CD4-positive, alpha-beta T cell treated with Interferon gamma for 1 hour (primary cell): Measurements from ENCODE around the gene EPHA2.

Experiments
- DNase-seq: peaks from one replicate; pipeline ENCODE4 v3.0.0-alpha.2; 2020

The EPHA2 gene

GRCh38 chr1:16149146-16149545 lies 6.7 kb downstream of the EPHA2 start:
- no peak for DNase-seq

- DNase-seq: no peak
Observed at GRCh38 chr1:16148329-16149092, 7.4 kb downstream of the EPHA2 start.

DNA sequence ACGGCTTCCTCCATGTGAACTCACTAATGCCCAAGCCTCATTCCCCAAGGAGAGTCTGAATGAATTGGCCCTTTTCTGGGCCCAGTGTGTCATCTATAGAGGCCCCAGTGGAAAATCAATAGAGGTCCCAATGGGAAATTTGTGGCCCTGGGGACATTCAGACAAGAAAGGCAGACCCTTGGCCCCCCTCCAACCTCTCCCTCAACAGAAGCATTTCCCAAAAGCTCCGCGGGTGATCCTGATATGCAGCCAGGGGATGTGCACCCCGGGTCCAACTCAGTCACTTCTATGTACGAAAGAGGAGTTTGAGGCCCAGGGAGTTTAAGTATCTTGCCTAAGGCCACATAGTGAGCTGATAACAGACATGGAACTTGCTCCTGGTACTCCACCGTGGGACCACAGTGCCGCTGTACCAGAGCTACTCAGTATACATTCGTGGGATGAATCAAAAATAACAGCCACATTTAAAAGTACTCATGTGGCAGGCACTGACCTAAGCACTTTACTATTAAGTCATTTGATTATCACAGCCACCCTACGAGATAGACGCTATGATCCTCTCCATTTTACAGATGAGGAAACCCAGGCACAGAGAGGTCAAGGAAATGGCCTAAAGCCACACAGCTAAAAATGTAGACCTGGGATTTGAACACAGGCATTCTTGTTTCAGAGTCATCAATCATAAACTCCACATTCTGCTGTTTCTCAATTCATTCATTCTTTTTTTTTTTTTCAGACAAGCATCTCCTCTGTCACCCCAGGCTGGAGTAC lies 8.5 kb downstream of the EPHA2 start:
- no peak for DNase-seq

GRCh38 chr1:16146279-16147155 lies 9.4 kb downstream of the EPHA2 start:
- no peak for DNase-seq

DNA sequence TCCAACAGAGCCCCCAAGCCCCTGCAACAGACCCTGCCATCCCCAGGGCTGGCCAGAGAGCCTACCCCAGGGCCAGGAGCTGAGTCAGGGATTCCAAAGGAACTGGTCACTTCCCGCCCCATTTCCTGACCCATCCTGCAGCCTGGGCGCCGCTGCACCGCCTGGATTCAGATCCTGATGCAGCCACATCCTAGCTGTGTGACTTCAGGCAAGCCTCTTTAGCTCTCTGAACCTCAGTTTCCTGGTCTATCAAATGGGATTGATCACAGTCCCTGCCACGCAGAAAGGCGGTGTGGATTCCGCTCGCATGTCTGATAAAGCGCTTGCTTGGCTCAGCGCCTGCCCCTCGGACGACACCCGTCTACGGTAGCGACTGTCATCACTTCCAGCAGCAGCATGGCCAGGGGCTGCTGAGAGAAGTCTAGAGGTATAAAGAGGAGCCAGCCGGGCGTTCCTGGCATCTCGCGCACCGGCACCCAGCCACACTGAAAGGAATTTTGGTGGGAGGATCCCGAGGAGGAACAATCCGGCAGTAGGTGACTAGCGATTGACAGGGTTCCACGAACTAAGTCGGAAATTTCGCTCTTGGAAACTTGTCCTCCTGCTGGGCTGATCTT lies 10.1 kb downstream of the EPHA2 start:
- no peak for DNase-seq

DNA sequence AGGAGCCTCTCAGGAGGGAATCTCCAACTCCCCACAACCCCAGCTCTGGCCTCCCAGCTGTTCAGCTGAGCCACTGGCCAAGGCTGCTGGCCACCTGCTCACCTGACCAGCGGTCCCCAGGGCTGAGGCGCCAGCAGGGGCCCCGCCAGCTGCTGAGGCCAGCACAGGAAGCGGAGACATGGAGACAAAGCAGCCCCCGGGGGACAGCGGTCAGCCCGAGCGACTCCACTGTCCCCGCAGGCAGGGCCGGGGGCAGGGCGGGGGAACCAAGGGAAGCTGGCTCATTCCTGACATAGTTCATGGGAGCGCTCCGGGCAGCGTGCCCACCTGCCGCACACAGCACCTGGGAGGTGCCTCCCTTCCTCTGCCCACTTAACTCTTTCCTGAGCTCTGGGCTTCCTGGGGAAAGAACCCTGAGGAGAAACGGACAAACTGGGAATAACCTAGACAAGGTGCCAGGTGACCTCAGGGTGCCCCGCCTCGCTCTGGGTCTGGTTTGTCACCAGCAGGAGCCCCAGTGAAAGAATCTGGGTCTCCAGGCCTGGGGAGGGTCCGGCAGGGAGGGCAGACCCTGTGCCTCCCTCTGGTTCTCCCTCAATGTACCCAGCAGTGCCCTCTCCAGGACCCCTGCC lies 10.7 kb downstream of the EPHA2 start:
- no peak for DNase-seq

DNA sequence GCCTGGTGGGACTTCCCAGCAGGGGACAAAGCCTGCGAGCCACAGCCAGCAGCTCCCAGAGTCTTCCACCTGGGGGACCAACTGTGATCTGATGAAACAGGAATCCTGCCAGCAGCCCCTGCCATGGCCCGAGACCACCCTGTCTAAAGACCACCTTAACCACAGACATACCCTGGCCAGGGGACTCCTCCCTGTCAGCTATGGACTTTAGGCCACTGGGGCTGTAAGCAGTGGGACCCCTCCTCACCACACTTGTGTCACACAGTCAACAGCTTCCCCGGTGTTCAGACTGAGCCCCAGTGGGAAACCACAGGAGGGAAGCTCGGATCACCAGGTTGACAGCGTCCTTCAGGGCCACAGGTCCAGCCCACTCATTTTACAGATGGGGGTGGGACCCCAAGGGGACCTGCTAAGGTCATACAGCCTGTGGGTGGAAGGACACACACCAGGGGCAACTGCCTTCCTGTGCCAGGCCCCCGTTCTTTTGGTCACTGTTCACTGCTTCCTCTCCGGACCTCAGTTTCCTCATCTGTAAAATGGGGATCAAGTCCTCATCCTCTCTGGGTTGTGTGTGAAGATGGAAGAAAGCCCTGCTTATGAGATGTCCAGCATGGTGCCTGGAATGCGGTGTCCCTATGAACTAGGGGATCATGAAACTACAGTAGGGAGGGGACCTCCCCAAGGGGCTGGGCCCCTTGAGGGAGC lies 11.4 kb downstream of the EPHA2 start:
- DNase-seq: no peak

DNA sequence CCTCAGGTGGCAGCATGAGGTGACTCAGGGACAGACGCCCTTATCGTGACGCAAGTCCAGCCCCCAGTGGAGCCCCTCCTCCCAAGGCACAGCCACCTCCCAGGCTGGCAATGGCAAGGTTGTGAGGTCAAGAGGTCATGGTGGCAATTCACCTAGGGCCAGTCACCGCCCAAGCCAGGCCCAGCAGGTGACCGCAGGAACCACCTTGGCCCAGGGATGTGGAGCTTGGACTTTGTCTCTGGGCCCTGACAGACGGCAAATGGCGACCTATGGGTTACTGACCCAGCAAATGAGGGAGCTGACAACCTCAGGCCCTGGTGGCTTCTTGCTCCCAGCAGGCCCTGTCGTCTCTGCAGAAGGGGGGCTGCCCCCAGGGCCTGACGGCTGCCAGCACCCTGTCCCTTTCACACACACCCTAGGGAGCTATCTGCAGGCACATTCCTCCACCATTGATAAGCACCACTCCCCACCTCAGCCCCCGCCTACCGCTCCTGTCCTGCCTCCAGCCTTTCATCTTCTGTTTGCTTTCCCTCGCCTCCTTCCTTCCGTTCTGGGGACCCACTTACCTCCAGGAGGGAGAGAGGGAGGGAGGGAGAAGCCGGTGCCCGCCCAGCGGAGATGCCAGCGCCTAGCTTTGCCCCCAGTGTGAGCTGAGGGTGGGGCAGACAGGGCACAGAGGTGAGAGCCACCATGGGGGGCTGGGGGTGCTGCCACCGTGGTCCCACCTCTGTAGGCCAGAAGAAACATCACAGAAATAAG lies 12.1 kb downstream of the EPHA2 start:
- no peak for DNase-seq

DNA sequence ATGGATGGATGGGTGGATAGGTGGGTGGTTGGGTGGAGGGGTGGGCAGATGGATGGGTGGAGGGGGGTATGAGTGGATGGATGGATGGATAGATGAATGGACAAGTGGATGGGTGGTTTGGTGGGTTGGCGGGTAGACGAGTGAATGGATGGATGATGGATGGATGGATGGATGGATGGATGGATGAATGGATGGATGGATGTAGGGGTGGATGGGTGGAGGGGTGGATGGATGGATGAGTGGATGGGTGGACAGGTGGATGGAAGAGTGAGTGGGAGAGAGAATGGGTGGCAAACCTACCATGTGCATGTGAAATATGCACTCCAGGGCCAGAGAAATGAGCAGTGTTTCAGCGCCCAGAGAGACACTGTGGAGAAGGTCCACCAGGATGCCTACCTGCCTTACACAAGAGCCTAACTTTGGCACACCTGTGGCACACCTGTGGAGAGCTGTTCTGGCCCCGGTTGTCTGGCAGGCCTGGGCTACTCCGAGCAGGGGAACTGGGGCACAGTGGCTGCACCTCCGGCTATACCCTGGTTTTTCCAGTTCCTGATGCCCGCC lies 12.8 kb downstream of the EPHA2 start:
- DNase-seq: no peak

- DNase-seq: no peak
Observed at GRCh38 chr1:16142383-16142995, 13.4 kb downstream of the EPHA2 start.

DNA sequence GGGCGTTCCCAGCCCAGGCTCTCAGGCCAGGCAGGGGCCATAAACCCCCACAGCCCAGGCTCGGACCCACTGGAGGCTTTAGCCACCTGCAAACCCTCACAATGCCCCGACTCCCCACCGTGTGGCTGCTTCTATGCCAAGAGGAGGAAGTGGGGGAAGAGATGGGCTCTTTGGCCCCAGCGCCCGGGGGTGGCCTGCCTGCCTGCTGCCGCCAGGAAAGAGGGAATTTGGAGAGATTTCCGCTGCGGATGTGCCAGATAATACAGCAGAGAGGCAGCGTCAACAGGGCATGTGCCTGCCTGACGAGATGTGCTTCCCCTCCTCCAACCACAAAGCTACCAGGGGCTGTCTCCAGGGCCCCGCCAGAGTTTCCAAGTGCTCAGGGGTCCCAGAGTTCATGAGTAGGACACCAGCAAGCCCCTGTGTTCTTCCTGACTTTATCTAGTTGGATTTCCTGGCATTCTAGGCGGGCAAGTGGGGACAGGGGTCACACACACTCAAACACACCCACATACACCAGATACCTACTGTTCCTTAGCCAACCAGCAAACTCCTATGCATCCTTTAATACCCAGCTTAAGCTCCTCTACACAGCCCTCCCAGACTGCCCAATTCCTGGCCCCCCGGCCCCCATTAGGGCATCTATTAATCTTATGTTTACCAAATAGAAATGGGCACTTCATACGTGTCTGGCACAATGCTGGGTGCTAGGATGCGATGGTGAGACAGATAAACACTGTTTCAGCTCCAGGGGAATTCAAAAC lies 14.1 kb downstream of the EPHA2 start:
- no peak for DNase-seq

- no peak for DNase-seq
Observed at GRCh38 chr1:16140068-16140596, 15.7 kb downstream of the EPHA2 start.

GRCh38 chr1:16139473-16139962 lies 16.4 kb downstream of the EPHA2 start:
- no peak for DNase-seq

DNA sequence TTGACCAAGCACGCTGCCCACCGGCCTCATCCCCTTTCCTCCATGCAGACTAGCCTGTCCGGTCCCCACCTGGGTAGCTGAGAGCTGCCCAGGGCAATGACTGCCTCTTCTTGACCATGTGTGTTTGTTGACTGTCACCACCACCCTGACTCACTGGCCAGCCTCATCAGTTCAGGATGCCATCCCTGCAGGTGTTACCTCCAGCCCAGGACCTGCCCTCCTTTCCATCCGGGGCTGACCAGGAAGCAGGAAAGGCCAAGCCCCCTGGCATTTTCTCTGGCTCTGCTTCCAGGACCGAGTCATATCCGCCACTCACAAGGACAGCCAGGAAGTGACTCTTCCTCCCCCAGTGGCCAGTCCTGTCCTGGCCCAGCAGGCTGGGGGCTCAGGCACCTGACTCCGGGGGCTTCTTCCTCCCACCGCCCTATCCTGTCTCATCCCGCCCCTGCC lies 17.1 kb downstream of the EPHA2 start:
- no peak for DNase-seq

DNA sequence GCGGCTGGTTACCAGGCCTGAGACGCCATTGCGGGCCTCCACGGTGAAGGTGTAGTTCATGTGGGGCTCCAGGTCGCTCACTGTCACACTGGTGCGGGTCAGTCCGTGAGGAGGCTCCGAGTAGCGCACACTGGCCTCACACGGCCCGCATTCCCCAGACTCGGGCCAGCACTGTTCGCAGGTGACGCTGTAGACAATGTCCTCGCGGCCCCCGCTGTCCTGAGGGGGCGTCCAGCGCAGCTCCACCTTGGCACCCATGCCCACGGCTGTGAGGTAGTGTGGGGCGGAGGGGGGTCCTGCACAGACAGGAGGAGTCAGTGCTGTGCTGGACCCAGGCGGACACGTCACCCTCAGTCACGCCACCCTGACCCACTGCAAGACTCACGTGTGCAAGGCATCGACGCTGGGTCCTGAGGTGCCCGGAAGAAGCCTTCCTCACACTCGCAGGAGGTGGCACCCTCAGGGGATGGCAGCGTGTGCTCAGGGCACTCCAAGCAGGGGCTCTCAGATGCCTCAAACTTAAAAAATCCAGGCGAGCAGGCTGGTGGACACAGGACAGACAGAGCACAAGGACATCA lies 17.9 kb downstream of the EPHA2 start:
- DNase-seq: no peak

- DNase-seq: no peak
Observed at GRCh38 chr1:16135501-16135900, 20.4 kb downstream of the EPHA2 start.

DNA sequence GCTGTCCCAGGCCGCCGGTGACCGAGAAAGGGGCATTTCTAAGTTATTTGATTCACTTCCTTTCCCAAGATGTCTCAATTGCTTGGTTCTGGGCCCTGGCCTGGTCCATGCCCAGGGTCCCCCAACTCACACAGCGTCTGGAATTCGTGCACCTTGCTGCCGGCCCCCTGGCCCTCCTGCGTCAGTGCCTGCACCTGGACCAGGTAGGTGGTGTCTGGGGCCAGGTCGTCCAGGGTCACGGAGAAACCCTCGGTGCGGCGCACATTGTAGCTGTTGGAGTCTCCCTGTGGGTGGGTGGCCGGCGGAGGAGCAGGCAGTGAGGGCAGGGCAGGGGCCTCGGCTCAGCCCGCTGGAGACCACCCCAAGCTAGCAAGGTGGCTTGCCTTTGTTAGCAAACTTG lies 21.0 kb downstream of the EPHA2 start:
- DNase-seq: no peak

GRCh38 chr1:16134066-16134801 lies 21.6 kb downstream of the EPHA2 start:
- DNase-seq: no peak
